Spleen (tissue), 7 donors: ENCODE results near the gene KAT6B.

Experiments used
- CTCF ChIP-seq, 11 experiments: fragments of 200-600 bp in 7 of 11; fragments of 450-650 bp in 4 of 11; sonication (generic) in 4 of 11; IDR thresholded peaks in 8 of 11; conservative IDR thresholded peaks in 3 of 11; 1 replicate in 7 of 11; 2 replicates in 4 of 11; pipeline versions ENCODE4 v1.4.0 to v1.8.0; 2016 to 2021; ENCODE audit warnings: antibody characterized with exemption in 11 of 11, inconsistent platforms in 4 of 11, mild to moderate bottlenecking in 1 of 11
- POLR2A ChIP-seq, 3 donors: fragments of 450-650 bp; IDR thresholded peaks; one replicate each; pipeline ENCODE4 v1.5.1; 2017; ENCODE audit warnings: antibody characterized with exemption in 3 of 3, mild to moderate bottlenecking in 1 of 3
- donor health status: DM: no; HTN: no; CAD: no; lungs with moderate emphysema.
- donor health status: DM: no; HTN: no; CAD: no.
- donor health status: DM: no; HTN: no; CAD: no.

GRCh38 chr10:74982634-74982982 lies 156.2 kb downstream of the KAT6B start:
- TF ChIP-seq CTCF (IDR thresholded peaks at IDR 0.05 in 8 of 11, conservative IDR thresholded peaks at IDR 0.05 in 3 of 11) = no peak
- no peak for TF ChIP-seq POLR2A (IDR thresholded peaks at IDR 0.05)
